Endothelial cell of umbilical vein (primary cell): ENCODE data around the gene BHMT. TPM values are rescaled to one million over a fixed set of nuclear protein-coding genes. Genes with fewer than 3 reads are reported as not detected.
A peak's percentile ranks its signal among the peaks of the same experiment; 100 is the strongest.

Experiments
- BruUV-seq: library from RNA; stranded (reverse); fragments of 400-500 nt; replicated peaks from 2 replicates; lab custom pipeline; 2021; lab: Mats Ljungman, UMichigan
- CTCF ChIA-PET: fragments of 300-600, 350-600 bp; sonication (Branson Sonifier 250); formaldehyde crosslinking; loops from one replicate; lab custom pipeline; 2021; ENCODE audit warnings: antibody characterized with exemption, inconsistent platforms; lab: Charles Lee
- POLR2A ChIA-PET: fragments of 300-600, 350-600 bp; sonication (Branson Sonifier 250); formaldehyde crosslinking; loops from one replicate; lab custom pipeline; 2021; ENCODE audit warnings: antibody characterized with exemption, inconsistent platforms; lab: Charles Lee
- DNase-seq: peaks from one replicate; pipeline ENCODE4 v3.0.0-alpha.2; 2011; ENCODE audit warnings: low read depth, low spot score
- FAIRE-seq: peaks from 2 replicates; lab custom pipeline; 2011; peaks lifted over from hg19 to GRCh38; lab: Jason Lieb, UNC
- H2AFZ ChIP-seq: 2 replicates; pipeline ENCODE4 v1.6.0; 2012; ENCODE audit warnings: low read depth, low read length, control low read depth, inconsistent platforms
- H3K27ac ChIP-seq: 2 replicates; pipeline ENCODE4 v1.5.1; 2011; ENCODE audit warnings: low read depth, mild to moderate bottlenecking, control low read depth, low read length, moderate library complexity; ENCODE audit not compliant: insufficient read depth
- H3K27me3 ChIP-seq, 2 experiments: 2 replicates each; pipeline versions ENCODE4 v1.6.0 to v1.6.1; 2011; ENCODE audit warnings: low read length in 2 of 2, mixed read lengths in 1 of 2; ENCODE audit not compliant: control insufficient read depth in 2 of 2, insufficient read depth in 2 of 2
- H3K36me3 ChIP-seq, 2 experiments: 2 replicates in 1 of 2; 3 replicates in 1 of 2; pipeline ENCODE4 v1.5.1; 2011; ENCODE audit warnings: low read length in 2 of 2, mild to moderate bottlenecking in 1 of 2, moderate library complexity in 1 of 2; ENCODE audit not compliant: control insufficient read depth in 2 of 2, insufficient read depth in 2 of 2; ENCODE audit errors: extremely low read depth in 1 of 2
- H3K4me1 ChIP-seq: 3 replicates; pipeline ENCODE4 v1.5.1; 2011; ENCODE audit warnings: mild to moderate bottlenecking, low read length; ENCODE audit not compliant: control insufficient read depth, insufficient read depth; ENCODE audit errors: extremely low read depth
- H3K4me2 ChIP-seq: 2 replicates; pipeline ENCODE4 v1.6.1; 2011; ENCODE audit warnings: low read length, control low read depth, mixed read lengths; ENCODE audit not compliant: insufficient read depth
- H3K4me3 ChIP-seq, 3 experiments: fragments of 200-600 bp in 1 of 3; sonication (generic), shearing (Covaris generic) in 1 of 3; replicated peaks in 1 of 3; 2 replicates each; pipeline ENCODE4 v1.5.1; 2011 to 2016; ENCODE audit warnings: control low read depth in 3 of 3, low read length in 3 of 3, mild to moderate bottlenecking in 2 of 3, inconsistent platforms in 1 of 3, low read depth in 1 of 3, moderate library complexity in 1 of 3; ENCODE audit not compliant: insufficient read depth in 1 of 3
- H3K79me2 ChIP-seq: 2 replicates; pipeline ENCODE4 v1.6.0; 2012; ENCODE audit warnings: low read length, inconsistent platforms; ENCODE audit not compliant: control insufficient read depth, insufficient read depth
- H3K9ac ChIP-seq: replicated peaks from 2 replicates; pipeline ENCODE3; 2011; ENCODE audit warnings: low read length, control low read depth; ENCODE audit not compliant: insufficient read depth; ENCODE audit errors: extremely low read depth
- H3K9me1 ChIP-seq: replicated peaks from 3 replicates; pipeline ENCODE4 v1.6.0; 2011; ENCODE audit warnings: mild to moderate bottlenecking, low read length; ENCODE audit not compliant: control insufficient read depth, insufficient read depth; ENCODE audit errors: extremely low read depth
- H3K9me3 ChIP-seq: replicated peaks from 2 replicates; pipeline ENCODE4 v1.5.1; 2012; ENCODE audit warnings: low read length, inconsistent platforms; ENCODE audit not compliant: control insufficient read depth, insufficient read depth
- H4K20me1 ChIP-seq: replicated peaks from 2 replicates; pipeline ENCODE3; 2011; ENCODE audit warnings: mild to moderate bottlenecking, low read length; ENCODE audit not compliant: control insufficient read depth, insufficient read depth; ENCODE audit errors: extremely low read depth
- CTCF ChIP-seq, 2 donors: IDR thresholded peaks; 1 replicate in 1 of 2; 2 replicates in 1 of 2; pipeline ENCODE4 v1.5.1; 2011; ENCODE audit warnings: low read length in 2 of 2, mild to moderate bottlenecking in 2 of 2, moderate library complexity in 2 of 2, control low read depth in 1 of 2, inconsistent platforms in 1 of 2, low read depth in 1 of 2; ENCODE audit not compliant: insufficient read depth in 1 of 2; ENCODE audit errors: extremely low read depth in 1 of 2
- GATA2 ChIP-seq: IDR thresholded peaks from 2 replicates; pipeline ENCODE4 v1.7.0; 2011; ENCODE audit warnings: low read depth, mild to moderate bottlenecking, moderate library complexity, mixed read lengths, low read length; ENCODE audit not compliant: insufficient read length, insufficient read depth
- dilution Hi-C: fragments of 300-500 bp; cut with MboI; formaldehyde crosslinking; loops from one replicate; pipeline ENCODE4 v1.15.0; 2019; ENCODE audit warnings: low sequenced_read_pairs; ENCODE audit not compliant: extremely low pct_ligation_motif_present
- intact Hi-C: fragments of 100-400 bp; cut with micrococcal nuclease; formaldehyde crosslinking; loops from one replicate; pipeline ENCODE4 v1.10.0; 2022
- polyA plus RNA-seq, 4 experiments: library from polyadenylated mRNA; depleted of rRNA in 3 of 4; stranded (reverse) in 3 of 4; unstranded in 1 of 4; fragments of >200 nt; gene quantifications; 2 replicates each; pipeline versions ENCODE4 v1.2.1 to v1.2.3, GENCODE V29; 2011 to 2012; ENCODE audit warnings: missing spikeins in 1 of 4
- total RNA-seq: library from RNA; stranded (reverse); gene quantifications from 2 replicates; pipeline ENCODE4 v1.2.3, GENCODE V29; 2021

Gene BHMT
- total and polyA plus RNA-seq, 2 donors (not counting 3 experiments of a cell fraction or from before 2014, with no cell fraction given): not detected

GRCh38 chr5:79109527-79110492 is 1.8 kb upstream of the BHMT start:
- Histone ChIP-seq H3K79me2 (no peaks in the 10 kb centered on the region), H3K36me3 (no peaks in the 10 kb centered on the region), H3K27ac (no peak overlapping the region), H3K4me1 (no peaks in the 10 kb centered on the region), H3K9me3 (no peaks in the 10 kb centered on the region), H3K4me3 (no peak overlapping the region), H4K20me1 (no peaks in the 10 kb centered on the region), H2AFZ (no peak overlapping the region), H3K9ac (no peak overlapping the region), H3K4me2 (no peak overlapping the region), H3K9me1 (no peaks in the 10 kb centered on the region), H3K27me3 (peaks cover 27 to 43% of the 10 kb centered on the region in 2 experiments)
- ChIA-PET POLR2A (no interaction called here), CTCF (interaction anchor here (1.2 to 3.2 kb wide), 2 partner anchors 85 to 89 kb away, joined by 3 to 18 read pairs; no protein-coding TSS in a partner anchor)
- DNase-seq: no peak
- FAIRE-seq: no peak
- no TSS peak for BruUV-seq
- no peak for TF ChIP-seq GATA2
- peak; percentile 19 to 22 for TF ChIP-seq CTCF (IDR thresholded peaks at IDR 0.05; ENCODE audit: extremely low read depth in 1 of 2, insufficient read depth in 1 of 2, low read depth in 1 of 2, low read length in 2 of 2)
- dilution Hi-C loops (no loop called here), intact Hi-C loops (loop anchor here (1.0 kb wide), 1 partner anchor 85 kb away; no protein-coding TSS in a partner anchor)
